ENCODE measurements around the gene EXOC6B. TPM values are rescaled to one million over a fixed set of nuclear protein-coding genes. Genes with fewer than 3 reads are reported as not detected.

The EXOC6B gene
- total and polyA plus RNA-seq, 8 donors: 2.4 to 19.2 (median 11.3) TPM

DNA sequence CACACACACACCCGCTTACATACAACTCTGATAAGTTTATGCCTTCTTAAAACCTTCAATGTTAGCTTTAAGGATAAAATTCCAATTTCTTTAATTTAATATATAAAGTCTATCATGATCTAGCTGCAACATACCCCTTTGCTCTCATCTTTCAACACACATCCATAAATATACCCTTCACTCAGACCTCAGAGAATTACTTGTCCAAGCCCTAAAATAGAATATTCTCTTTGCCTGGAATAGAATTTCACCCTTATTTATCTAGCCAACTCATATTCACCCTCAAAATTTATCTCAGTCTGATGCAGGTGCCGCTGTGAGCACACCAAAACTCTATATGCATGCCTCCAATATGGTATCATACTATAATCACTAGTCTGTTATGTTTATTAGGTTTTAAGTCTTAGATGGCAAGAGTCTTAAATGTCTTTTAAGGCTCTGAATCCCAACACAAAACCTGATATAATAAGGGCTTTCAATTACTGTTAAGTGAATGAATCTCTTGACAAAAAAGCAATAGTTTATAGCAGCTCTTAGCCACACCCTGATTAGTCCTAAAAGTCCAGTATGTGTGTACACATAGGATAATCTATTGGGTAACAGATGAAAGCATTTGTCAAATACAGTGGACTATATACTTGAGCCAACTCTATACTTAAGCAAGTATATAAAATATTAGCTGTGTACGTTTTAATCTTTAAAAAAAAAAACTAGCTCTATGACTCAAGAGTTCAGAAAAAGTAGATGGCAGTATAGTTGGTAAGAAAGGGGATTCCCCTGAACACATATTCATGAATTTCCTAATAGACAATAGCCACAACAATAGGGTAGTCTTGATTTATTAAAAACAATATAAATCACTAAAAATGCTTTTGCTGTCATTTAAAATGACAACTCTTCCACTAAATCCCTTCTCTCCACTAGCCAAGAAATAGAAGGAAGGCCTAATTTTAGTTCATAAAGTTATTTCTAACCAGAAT is 144.5 kb downstream of the EXOC6B start:
- no peaks in the 10 kb centered on the region for H3K36me3 ChIP-seq
- no peaks in the 10 kb centered on the region for H3K27me3 ChIP-seq
- TF ChIP-seq, protein P1, sequence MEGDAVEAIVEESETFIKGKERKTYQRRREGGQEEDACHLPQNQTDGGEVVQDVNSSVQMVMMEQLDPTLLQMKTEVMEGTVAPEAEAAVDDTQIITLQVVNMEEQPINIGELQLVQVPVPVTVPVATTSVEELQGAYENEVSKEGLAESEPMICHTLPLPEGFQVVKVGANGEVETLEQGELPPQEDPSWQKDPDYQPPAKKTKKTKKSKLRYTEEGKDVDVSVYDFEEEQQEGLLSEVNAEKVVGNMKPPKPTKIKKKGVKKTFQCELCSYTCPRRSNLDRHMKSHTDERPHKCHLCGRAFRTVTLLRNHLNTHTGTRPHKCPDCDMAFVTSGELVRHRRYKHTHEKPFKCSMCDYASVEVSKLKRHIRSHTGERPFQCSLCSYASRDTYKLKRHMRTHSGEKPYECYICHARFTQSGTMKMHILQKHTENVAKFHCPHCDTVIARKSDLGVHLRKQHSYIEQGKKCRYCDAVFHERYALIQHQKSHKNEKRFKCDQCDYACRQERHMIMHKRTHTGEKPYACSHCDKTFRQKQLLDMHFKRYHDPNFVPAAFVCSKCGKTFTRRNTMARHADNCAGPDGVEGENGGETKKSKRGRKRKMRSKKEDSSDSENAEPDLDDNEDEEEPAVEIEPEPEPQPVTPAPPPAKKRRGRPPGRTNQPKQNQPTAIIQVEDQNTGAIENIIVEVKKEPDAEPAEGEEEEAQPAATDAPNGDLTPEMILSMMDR (IDR thresholded peaks at IDR 0.05): no peak
- WGBS, 2 donors: 78 to 79% methylated on average over 3 of the region's 3 CpGs
- ATAC-seq: no peak
- no peaks in the 10 kb centered on the region for H3K4me1 ChIP-seq
- no peak overlapping the region for H3K4me3 ChIP-seq
- no peak overlapping the region for H3K27ac ChIP-seq
- no peak for DNase-seq
- intact Hi-C loops (cut with DNase I): no loop called here
- no peaks in the 10 kb centered on the region for H3K9me3 ChIP-seq
- FAIRE-seq: no peak

DNA sequence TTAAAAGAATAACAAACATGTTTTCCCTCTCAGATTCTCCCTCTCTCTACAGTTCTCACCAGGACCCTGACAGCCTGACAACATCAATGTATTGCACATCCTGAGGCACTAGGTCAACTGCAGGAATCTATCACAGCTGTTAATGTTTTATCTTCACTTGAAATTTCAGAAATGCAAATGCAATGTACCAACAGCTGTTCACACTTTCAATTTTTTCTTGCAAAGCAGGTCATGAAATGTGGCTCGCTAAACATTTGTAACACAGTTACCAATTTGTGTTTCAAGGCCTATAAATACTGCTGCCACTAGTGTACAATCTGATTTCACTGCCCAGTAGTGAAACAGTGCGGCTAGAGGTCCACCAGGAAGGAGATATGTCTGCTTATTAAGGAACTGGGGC is 147.8 kb downstream of the EXOC6B start:
- ATAC-seq: no peak
- FAIRE-seq: no peak
- intact Hi-C loops (cut with DNase I): no loop called here
- Histone ChIP-seq H3K4me1 (peaks cover 0 to 4% (median 4%) of the 10 kb centered on the region in 3 donors), H3K9me3 (no peaks in the 10 kb centered on the region), H3K36me3 (no peaks in the 10 kb centered on the region), H3K27ac (no peak overlapping the region), H3K4me3 (no peak overlapping the region), H3K27me3 (no peaks in the 10 kb centered on the region)
- 86 to 92% methylated on average over 2 of the region's 2 CpGs for WGBS, 2 donors
- TF ChIP-seq, protein P1 (IDR thresholded peaks at IDR 0.05): no peak
- no peak for DNase-seq

DNA sequence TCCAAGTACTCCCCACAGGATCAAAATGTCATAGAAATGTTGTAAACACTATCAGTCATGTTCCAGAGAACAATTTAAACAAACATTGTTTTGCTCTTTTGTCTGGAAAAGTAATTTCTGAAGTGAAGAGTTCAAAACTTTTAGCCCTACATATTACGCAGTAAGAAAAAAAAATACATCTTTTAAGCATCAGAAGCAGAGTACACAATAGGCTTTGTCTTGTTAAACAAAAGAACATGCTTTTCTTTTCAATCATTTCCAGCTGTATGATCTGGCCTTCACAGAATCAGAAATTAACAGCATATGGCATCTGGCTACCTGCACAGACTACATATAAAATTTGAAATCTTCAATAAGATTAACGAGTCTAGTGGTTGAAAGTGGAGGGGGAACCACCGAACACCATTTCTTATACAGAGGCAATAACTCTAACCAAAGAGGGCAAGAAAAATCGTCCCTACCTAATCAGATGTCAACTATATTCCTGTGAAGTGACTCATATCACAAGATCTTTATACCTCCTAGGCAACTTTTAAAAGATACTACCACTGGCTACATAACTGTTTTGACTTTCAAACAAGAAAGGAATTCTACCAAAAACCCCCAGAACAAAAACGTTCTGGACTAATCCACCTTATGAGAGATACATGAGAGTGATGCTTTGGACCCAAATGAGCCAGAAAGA is 149.3 kb downstream of the EXOC6B start:
- Histone ChIP-seq H3K4me3 (no peak overlapping the region), H3K4me1 (peaks cover 0 to 6% (median 4%) of the 10 kb centered on the region in 3 donors), H3K27me3 (no peaks in the 10 kb centered on the region), H3K27ac (no peak overlapping the region), H3K36me3 (no peaks in the 10 kb centered on the region), H3K9me3 (no peaks in the 10 kb centered on the region)
- TF ChIP-seq, protein P1 (IDR thresholded peaks at IDR 0.05): no peak
- intact Hi-C loops (cut with DNase I): no loop called here
- 77 to 80% methylated on average over 5 of the region's 5 CpGs for WGBS, 2 donors
- FAIRE-seq: no peak
- DNase-seq: no peak
- ATAC-seq: no peak

DNA sequence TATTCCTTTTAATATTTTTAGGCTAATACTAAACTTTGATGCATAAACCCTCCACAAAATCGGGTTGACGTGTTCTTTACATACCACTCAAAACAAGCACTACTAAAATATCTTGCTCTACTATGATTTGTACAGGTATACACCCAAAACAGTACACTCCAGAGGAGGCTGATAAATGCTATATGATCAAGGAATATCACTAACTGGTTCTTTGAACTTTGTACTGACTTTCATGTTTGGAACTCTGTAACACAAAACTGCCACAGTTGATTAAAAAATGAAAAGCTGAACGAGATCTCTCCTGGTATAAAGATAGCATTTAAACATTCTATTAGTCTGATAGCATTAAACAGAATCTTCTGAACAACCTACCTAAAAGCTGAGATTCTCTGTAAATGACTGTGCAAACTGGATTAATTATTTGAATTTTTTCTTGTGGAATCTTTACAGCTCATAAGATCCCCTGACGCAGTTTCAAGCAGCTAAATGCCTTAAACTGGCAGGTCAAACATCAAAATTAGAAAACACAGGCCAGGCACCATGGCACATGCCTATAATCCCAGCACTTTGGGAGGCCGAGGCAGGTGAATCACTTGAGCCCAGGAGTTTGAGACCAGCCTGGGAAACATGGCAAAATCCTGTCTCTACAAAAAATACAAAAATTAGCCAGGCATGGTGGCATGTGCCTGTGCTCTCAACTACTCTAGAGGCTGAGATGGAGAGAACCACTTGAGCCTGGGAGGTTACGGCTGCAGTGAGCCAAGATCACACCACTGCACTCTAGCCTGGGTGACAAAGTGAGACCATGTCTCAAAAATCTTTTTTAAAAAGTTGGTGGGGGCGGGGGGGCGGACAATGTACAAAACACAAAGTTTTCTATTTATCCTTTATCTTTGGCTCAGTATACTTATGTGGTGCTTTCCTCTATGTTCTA is 150.6 kb downstream of the EXOC6B start:
- no peak for ATAC-seq
- WGBS, 2 donors: 80 to 82% methylated on average over 8 of the region's 8 CpGs
- intact Hi-C loops (cut with DNase I): no loop called here
- FAIRE-seq: no peak
- no peak for DNase-seq
- H3K27me3 ChIP-seq: no peaks in the 10 kb centered on the region
- peaks cover 0 to 6% (median 4%) of the 10 kb centered on the region in 3 donors for H3K4me1 ChIP-seq
- H3K4me3 ChIP-seq: no peak overlapping the region
- no peaks in the 10 kb centered on the region for H3K36me3 ChIP-seq
- H3K9me3 ChIP-seq: no peaks in the 10 kb centered on the region
- no peak overlapping the region for H3K27ac ChIP-seq
- TF ChIP-seq, protein P1 (IDR thresholded peaks at IDR 0.05): no peak

All from pancreas (tissue), 10 donors.